ENCODE measurements around the gene ARL8A.
"Not testable (repeated sequence)": the region's sequence is repeated elsewhere in the genome, so short reads cannot be mapped to it uniquely, and the experiment has no call there.

ARL8A gene

DNA sequence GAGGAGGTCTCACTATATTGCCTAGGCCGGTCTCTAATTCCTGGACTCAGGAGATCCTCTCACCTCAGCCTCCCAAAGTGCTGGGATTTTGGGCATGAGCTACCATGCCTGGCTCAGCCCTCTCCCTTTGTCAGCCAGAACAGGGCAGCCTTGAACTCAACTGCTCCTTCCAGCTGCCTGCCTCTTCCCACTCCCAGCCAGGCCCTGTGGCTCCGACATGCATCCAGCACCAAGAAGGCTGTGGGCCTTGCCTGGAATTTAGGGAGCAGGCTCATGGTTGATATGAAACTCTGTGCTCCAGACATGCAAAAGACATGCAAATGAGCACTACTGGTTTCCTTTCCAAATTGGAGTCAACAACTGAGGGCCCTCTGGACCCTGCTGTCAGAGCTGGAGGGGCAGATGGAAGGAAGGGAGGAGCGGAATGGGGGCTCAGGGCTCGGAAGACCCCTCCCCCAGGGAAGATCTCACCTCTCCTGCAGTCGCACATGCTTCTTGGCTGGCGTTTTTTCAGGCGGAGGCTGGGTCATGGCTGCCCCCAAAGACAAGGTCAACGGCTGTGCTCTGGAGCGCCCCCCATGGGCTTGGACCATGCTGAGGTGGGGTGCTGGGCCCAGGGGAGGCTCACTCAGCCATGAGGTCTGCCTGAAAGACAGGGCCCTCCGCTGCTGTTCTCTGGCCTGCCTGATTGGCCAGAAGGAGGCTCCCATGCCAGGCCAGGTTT is 14.4 kb upstream of the ARL8A start:
- DNase-seq (ENCODE audit: low read depth, low spot score) = no peak

- no peak for DNase-seq (ENCODE audit: low read depth, low spot score)
Measured at GRCh38 chr1:202157945-202158344, 13.4 kb upstream of the ARL8A start.

GRCh38 chr1:202156590-202156989 is 12.1 kb upstream of the ARL8A start:
- DNase-seq (ENCODE audit: low read depth, low spot score) = no peak

DNA sequence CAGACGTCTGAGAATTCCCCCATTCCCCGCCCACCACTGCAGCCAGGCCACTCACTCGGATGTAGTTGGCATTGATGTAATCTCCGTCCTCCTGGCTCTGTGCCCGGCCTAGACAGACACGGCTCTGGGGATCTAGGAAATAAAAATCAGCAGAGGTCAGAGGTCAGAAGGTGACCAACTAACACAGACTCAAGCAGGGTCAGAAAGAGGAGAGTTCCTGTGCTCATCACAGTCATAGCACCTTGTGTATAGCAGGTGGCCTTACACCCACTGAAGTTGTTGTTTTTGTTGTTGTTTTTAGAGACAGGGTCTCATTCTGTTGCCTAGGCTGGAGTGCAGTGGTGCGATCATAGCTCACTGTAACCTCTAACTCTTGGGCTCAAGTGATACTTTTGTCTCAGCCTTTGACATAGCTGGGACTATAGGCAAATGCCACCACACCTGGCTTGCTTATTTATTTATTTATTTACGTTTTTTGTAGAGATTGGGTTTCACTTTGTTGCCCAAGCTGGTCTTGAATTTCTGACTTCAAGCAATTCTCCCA is 11.0 kb upstream of the ARL8A start:
- DNase-seq (ENCODE audit: low read depth, low spot score) = no peak

DNA sequence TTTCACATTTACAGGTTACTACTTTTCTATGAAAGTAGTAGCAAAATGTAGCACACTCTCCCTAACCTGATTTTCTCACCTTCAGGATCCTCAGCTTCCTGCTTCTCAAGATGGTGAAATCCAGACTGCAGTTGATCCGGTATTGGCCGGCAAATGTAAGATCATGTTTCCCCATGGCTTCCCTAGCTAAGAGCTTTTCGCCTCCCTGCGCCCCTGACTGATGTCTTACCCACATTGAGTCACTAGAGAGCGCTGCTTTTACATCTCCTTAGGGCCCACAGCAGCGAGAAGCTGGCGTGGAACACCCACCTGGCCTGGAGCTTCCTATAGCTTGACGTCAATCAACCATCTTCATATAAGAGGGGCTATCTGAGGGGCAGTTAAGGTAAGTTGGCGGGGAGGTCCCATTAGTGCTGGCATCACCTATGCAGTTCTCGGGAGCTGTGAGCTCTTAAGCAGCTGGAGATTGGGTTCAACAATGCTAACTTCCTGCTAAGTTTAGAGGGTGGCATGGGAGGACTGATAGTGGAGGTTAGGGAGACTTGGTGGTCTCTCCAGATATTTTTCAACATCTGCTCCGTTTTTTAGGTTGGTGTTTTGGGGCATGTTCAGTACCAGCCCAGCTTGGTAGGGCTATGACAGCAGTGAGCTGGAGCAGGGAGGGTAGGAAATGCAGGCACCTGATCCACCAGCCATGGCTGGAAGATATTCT is 10.4 kb upstream of the ARL8A start:
- DNase-seq (ENCODE audit: low read depth, low spot score) = no peak

GRCh38 chr1:202154148-202154765 is 9.7 kb upstream of the ARL8A start:
- DNase-seq (ENCODE audit: low read depth, low spot score) = no peak

DNA sequence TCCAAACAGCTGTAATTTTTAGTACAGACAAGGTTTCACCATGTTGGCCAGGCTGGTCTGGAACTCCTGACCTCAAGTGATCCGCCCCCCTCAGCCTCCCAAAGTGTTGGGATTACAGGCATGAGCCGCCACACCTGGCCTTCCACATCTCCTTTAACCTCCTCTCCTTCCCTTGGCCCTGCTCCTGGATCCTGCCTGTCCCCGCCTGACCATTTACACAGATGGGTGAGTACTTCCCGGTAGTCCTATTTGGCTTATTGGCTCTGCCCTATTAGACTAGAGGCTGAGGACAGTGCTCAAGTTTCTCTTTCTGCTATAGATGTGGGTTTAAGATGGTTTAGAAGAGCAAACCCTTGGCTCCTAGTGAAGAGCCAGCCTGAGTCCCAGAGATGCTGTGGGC is 8.7 kb upstream of the ARL8A start:
- DNase-seq (ENCODE audit: low read depth, low spot score) = no peak

GRCh38 chr1:202152399-202152798 is 7.9 kb upstream of the ARL8A start:
- no peak for DNase-seq (ENCODE audit: low read depth, low spot score)

DNA sequence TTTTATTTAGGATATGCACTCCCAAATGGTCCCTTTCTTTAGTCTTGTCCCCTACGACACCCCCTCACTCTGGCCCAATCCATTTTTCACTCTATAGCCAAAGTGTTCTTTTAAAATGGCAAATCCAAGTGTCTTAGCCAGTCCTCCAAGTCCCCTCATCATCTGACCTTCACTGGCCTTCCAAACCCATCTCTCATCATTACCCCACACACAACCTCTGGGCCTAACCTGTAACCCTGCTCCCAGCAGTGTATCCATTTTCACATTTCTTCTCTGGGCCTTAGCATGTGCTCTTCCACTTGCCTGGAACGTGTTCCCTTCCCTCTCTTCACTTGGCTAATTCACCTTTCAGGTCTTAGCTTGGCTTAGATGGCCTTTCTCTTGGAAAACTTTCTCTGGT is 6.5 kb upstream of the ARL8A start:
- DNase-seq (ENCODE audit: low read depth, low spot score) = no peak

DNA sequence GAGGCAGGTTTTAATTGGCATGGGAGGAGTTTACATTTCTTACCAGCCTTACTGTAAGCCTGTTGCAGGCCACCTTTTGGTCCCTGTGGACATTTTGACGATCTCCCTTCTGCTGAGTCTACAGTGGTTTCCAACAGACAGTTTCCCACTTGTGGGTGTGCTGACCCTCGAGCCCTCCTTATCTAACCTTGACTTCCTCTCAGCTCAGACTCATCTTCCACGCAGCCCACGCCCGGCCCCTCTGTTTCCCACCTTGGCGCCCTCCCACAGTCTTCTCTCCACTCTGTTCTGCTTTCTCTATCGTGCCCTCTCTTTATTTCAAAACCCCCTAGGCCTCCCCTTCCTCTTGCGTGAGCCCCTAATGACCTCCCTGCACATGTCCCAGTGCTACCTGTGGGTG is 6.1 kb upstream of the ARL8A start:
- no peak for DNase-seq (ENCODE audit: low read depth, low spot score)

DNA sequence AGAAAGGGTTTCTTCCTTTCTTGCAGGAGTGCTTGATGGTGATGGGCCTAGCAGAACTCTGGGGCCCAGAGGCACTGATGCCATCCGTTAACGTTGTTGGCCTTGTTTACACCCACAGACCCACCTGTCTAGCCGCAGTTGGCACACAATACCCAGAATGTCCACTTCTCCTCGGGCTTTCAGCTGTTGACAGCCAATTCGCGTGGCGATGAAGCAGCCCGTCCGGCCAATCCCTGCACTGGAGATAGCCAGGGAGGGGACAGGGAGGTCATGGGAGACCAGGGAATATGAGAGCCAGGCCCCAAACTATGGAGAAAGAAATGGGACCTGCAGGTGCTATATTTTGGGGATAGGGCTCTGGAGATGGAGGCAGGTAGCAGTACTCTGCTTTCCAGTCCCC is 5.7 kb upstream of the ARL8A start:
- no peak for DNase-seq (ENCODE audit: low read depth, low spot score)

- no peak for DNase-seq (ENCODE audit: low read depth, low spot score)
Measured at GRCh38 chr1:202149566-202149965, 5.0 kb upstream of the ARL8A start.

DNA sequence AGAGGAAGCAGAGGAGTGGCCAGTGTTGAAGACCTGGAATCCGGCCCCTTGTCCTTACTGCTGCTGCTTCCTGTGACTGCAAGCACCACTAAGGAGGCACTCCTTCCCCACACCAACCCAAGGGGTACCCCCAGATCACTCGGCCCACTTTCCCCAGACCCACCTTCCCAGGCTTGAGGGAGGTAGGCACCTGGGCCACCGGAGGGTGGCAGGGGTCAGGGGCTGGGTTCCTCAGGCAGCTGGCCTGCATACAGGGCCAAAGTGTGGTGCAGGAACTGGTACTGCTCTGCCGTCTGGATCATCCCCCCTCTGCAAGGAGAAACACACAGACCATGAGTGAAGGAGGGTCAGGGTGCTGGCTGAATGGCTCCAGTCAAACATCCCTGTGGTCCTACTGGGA is 3.9 kb upstream of the ARL8A start:
- DNase-seq (ENCODE audit: low read depth, low spot score) = no peak

- DNase-seq (ENCODE audit: low read depth, low spot score) = no peak
Measured at GRCh38 chr1:202146993-202147392, 2.5 kb upstream of the ARL8A start.

- no peak for DNase-seq (ENCODE audit: low read depth, low spot score)
Measured at GRCh38 chr1:202146279-202146678, 1.7 kb upstream of the ARL8A start.

DNA sequence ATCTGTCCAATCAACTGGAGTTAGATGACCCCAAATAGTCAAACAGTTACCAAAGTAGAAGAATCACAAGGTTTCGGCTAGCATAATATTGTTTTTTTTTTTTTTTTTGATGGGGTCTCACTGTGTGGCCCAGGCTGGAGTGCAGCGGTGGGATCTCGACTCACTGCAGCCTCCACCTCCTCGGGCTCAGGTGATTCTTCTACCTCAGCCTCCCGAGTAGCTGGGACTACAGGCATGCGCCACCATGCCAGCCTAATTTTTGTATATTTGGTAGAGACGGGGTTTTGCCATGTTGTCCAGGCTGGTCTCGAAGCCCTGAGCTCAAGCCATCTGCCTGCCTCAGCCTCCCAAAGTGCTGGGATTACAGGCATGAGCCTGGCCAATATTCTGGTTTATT is 1.2 kb upstream of the ARL8A start:
- not testable (repeated sequence) for DNase-seq (ENCODE audit: low read depth, low spot score)

DNA sequence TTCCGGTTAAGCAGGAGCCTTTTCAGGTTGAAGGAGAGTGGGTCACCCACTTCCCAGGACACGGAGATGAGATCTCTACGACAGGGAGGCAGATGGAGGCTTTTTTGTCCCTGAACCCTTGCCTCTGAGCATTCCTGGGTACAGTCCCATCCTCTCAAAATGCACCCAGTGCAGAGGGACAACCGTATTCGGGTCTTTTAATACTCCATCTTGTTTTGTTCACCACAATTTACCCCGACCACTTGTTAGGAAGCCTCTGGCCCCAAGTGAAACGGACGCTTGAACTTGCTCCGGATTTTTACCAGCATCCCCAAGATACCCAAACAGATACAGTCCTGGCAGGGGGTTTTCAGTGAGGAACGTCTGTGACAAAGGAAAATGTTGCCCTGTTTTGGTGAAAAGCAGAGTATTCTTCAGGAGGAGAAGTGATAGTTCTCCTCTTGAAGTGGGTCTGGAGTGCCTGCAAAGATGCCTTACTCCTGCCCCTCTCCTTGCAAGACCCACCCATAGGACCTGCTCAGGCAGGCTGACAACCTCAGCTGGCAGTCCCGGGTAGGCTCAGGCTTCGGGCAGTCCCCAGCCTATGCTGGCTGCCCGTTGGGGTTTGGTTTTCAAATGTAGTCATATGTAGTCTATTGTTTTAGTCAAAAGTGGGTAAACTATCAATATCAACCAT is 669 bp upstream of the ARL8A start:
- no peak for DNase-seq (ENCODE audit: low read depth, low spot score)

GRCh38 chr1:202143768-202144401 is 652 bp downstream of the ARL8A start:
- no peak for DNase-seq (ENCODE audit: low read depth, low spot score)

GRCh38 chr1:202143011-202143767 is 1.3 kb downstream of the ARL8A start:
- no peak for DNase-seq (ENCODE audit: low read depth, low spot score)

DNA sequence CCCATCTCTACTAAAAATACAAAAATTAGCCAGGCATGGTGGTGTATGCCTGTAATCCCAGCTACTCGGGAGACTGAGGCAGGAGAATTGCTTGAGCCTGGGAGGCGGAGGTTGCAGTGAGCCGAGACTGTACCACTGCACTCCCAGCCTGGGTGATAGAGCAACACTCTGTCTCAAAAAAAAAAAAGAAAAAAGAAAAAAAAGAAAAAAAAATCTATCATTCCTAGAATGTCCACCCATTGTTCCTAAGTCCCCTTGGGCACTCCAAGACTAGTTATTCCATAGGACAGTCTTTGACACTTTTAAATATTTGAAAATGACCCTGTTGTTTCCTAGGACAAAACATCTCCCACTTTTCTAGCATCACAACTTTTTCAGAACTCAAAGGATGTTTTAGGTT is 3.1 kb downstream of the ARL8A start:
- not testable (repeated sequence) for DNase-seq (ENCODE audit: low read depth, low spot score)

DNA sequence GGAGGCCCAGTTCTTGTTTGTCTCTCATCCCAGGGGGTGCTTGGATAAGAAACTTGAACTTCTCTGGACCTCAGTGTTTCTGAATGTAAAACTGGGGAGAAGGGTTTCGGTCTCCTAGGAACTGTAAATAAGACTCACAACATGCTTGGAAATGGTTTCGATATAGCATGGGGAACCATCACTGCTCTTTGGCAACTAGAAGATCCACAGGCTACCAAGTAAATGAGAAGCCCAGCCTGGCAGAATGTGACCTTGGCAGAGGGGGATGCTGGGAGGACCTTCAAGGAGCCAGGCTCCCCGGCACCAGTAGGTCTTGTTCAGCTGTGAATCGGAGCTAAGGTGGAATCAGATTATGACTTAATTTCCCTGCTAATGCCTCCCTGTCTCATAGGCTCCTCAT is 3.7 kb downstream of the ARL8A start:
- DNase-seq (ENCODE audit: low read depth, low spot score) = no peak

All from brain pericyte (primary cell).